ENCODE data around the gene DERA. TPM values are rescaled to one million over a fixed set of nuclear protein-coding genes. Genes with fewer than 3 reads are reported as not detected.
"Not testable (repeated sequence)": the region's sequence is repeated elsewhere in the genome, so short reads cannot be mapped to it uniquely, and the experiment has no call there.

The DERA gene
- total RNA-seq, result 35.3 and 49.7 TPM in 2 replicates

DNA sequence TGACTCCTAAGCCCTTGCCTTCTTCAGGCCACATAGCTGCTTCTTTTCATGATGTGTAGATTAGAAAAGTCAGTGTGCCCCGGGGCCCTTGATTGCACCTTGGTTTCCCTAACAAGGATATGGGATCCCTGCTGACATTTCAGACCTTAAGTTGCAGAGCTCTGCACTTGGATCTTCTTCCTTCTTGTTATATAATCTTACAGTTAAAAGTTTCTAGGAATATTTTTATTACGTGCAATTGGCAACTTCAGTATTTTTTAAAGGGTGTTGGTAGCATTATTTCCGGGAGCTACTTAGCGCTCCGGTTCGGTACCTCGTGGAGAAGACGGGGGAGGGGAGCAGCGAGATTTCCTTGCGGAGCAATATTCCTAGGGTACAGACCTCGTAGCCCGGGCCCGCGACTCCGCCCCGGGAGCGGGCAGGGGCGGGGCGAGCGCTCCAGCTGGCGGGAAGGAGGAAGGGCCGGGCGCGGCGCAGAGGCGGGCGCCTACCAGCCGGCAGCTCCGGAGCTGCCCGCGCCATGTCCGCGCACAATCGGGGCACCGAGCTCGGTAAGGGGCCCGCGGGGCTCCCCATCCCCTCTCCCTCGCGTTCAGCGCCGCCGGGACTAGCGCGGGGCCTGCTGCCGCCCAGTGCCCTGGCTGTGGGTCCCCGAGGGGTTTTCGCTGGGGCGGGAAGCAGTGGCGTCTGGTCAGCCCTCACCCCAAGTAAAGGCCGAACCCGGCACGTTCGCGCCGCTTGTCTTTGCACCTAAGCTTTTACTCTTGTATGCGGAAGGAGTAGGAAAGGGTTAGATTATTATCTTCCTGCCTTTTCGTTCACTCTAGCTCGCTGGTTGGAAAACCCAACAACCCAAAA, at the start of gene DERA:
DERA (plus strand) TSS at position 469 of the 858 bp plus-strand sequence; CDS start at position 521, 52 bp downstream.
- DNase-seq (ENCODE audit: low read depth in 2 of 2), result peak in 1 of 2 donors; percentile 83

DNA sequence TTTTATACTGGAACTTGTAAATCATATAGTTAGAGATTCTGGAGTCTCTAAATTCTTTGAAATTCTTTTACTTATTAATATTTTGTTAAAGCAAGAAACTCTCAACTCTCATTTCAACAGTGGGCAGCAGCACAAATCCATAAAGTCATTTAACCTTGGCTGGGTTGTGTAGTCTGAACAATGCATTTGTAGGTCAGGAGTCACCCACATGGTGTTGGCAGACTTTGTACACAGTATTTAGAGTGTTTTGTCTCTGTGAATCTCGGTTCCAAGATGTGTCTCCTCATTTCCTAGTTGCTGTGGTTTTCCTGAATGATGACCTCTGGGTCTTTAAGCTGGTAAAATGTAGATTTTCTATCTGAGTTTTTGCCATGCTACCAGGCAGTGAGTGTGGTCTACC, 49.7 kb upstream of the DERA start:
- peak in 1 of 2 donors; percentile 35 for DNase-seq (ENCODE audit: low read depth in 2 of 2)

GRCh38 chr12:15862840-15863239, 48.3 kb upstream of the DERA start:
- no peak for DNase-seq (ENCODE audit: low read depth in 2 of 2)

- no peak for DNase-seq (ENCODE audit: low read depth in 2 of 2)
Measured at GRCh38 chr12:15863372-15863771, 47.8 kb upstream of the DERA start.

DNA sequence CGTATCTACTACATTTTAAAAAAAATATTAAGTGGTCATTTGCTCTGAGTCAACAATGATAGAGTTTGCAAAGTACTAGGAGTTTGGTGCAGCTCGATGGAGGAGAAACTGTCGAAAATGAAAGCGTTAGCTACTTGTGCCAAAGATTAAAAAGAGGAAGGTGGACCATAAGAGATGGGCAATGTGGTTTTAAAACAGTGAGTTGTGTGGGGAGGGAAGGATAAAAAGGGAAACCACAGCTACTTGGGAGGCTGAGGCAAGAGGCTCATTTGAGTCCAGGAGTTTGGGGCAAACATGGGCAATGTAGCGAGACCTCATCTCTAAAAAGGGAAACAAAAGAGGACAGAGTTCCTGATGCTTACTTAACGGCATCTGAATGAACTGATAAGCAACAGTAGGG, 47.1 kb upstream of the DERA start:
- DNase-seq (ENCODE audit: low read depth in 2 of 2), result no peak

- DNase-seq (ENCODE audit: low read depth in 2 of 2), result no peak
Measured at GRCh38 chr12:15868186-15868585, 42.9 kb upstream of the DERA start.

DNA sequence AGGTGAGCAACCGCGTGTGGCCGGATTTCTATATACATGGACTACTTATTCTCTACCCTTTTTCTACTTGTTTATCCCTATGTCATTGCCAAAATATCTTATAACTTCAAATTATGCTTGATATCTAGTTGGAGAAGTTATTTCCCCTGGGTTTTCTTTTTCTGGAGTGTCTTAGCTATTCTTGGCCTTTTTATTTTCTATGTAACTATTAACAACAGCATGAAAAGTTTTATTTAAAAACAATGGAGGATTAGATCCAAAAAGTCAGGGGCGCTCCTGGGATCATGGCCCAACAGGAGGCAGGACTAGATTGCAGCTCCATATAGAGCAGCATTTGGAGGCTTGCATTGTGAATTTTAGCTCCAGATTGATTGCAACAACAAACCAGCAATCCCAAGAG, 37.6 kb upstream of the DERA start:
- no peak for DNase-seq (ENCODE audit: low read depth in 2 of 2)

DNA sequence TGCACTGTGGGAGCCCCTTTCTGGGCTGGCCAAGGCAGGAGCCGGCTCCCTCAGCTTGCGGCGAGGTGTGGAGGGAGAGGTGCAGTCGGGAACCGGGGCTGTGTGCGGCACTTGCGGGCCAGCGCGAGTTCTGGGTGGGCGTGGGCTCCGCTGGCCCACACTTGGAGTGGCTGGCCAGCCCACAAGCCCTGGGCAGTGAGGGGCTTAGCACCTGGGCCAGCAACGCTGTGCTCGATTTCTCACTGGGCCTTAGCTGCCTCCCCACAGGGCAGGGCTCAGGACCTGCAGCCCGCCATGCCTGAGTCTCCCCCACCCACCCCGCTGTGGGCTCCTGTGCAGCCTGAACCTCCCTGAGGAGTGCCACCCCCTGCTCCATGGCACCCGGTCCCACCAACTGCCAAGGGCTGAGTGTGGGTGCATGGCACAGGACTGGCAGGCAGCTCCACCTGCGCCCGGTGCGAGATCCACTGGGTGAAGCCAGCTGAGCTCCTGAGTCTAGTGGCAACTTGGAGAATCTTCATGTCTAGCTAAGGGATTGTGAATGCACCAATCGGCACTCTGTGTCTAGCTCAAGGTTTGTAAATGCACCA, 36.5 kb upstream of the DERA start:
- not testable (repeated sequence) for DNase-seq (ENCODE audit: low read depth in 2 of 2)

DNA sequence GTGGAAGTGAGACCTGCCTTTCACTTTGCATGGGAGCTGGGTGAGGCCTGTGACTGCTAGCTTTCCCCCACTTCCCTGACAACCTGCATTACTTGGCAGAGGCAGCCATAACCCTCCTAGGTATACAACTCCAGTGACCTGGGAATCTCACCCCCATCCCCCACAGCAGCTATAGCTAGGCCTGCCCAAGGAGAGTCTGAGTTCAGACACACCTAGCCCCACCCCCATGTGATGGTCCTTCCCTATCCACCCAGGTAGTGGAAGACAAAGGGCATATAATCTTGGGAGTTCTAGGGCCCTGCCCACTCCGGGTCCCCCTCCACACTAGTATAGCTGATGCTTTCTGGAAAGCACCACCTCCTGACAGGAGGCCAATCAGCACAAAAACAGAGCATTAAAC, 35.3 kb upstream of the DERA start:
- DNase-seq (ENCODE audit: low read depth in 2 of 2), result no peak

- no peak for DNase-seq (ENCODE audit: low read depth in 2 of 2)
Measured at GRCh38 chr12:15879413-15879812, 31.7 kb upstream of the DERA start.

- no peak for DNase-seq (ENCODE audit: low read depth in 2 of 2)
Measured at GRCh38 chr12:15880721-15881120, 30.4 kb upstream of the DERA start.

DNA sequence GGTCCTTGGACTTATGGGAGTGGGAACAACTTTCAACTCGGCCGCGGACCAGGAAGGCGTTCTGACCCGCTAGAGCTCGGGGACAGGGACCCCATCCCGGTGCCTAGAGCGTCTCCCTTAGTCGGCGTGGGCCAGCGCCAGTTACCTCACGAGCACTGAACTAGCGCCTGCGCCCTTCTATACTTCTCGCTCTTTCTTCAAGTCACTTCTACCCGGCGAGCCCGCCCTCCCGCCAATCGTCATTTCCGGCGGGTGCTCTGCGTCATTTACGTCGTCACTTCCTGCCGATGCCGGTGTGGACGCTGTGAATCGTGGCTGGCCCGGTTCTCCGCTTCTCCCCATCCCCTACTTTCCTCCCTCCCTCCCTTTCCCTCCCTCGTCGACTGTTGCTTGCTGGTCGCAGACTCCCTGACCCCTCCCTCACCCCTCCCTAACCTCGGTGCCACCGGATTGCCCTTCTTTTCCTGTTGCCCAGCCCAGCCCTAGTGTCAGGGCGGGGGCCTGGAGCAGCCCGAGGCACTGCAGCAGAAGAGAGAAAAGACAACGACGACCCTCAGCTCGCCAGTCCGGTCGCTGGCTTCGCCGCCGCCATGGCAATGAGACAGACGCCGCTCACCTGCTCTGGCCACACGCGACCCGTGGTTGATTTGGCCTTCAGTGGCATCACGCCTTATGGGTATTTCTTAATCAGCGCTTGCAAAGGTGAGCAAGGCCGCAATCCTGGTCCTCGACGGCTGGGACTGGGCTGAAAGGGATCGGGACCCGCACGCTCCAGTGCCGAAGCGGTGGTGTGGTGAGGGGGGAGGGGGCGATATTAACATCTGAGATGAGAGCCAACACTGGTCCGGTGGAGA, 28.8 kb upstream of the DERA start, which contains the start of gene STRAP:
STRAP (plus strand) TSS at position 270 of the 854 bp plus-strand sequence; CDS start at position 591, 321 bp downstream.
- peak; percentile 91 to 98 for DNase-seq (ENCODE audit: low read depth in 2 of 2)

GRCh38 chr12:15883536-15883935, 27.6 kb upstream of the DERA start:
- DNase-seq (ENCODE audit: low read depth in 2 of 2), result peak in 1 of 2 donors; percentile 12

DNA sequence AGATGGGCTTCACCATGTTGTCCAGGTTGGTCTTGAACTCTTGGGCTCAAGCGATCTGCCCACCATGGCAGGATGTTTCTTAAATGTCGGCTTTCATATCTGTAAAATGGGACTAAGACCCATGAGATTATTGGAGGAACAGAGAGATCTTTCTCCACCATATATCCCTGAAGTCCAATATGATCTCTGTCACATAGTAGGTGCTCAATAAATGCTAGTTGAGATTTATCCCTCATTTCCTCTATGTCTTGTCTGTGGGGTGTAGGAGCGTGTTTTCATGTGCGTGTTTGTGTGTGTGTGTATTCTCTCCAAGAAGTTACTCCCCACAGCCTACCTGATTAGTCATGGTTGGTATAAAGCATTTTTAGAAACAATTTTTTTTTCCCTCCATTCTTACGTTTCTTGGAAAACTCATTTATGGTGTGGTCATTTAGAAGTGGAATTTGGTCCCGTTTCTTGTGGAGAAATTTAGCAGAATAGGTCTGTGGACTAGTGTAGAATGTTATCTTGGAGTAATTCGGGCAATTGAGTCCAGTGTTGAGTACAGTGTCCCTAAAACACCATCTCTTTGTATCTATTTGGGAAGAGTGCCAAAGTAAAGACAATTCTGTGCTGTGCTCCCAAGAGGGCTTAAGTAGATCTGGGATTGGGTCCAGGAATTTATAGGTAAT, 24.6 kb upstream of the DERA start:
- peak in 1 of 2 donors; percentile 59 for DNase-seq (ENCODE audit: low read depth in 2 of 2)

DNA sequence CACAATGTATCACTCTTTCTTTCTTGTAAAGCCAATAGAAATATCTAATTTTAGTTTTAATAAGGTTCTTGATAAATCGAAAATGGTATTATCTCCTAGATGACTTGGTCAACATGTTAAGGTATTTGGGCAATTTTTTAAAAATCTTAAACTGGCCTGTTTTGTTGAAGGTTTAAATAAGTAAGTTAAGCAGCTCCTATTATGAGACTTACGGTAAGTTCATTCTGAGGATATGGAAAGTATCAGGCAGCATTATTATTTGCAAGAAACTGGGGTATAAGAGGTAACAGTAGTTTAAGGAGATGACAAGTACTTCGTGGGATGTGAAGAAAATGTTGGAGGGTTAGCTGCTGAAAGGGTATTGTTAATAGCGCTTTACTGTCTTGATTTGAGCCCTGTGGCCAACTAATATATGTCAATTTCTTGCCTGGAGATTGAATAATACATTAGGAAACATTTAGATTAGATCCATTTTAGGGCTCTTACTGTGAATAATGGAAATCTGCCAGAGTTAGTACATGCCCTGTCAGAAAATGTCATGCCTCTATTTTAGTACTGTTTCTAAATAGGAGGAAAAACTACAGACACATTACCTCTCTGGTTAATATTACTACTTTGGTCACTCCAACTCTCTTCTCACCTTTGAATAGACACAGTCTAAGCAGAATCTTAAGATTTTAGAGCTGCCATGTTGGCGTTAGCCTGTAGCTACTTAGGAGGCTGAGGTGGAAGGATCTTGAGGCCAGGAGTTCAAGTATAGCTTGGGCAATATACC, 23.9 kb upstream of the DERA start:
- no peak for DNase-seq (ENCODE audit: low read depth in 2 of 2)

- no peak for DNase-seq (ENCODE audit: low read depth in 2 of 2)
Measured at GRCh38 chr12:15892645-15893259, 18.4 kb upstream of the DERA start.

GRCh38 chr12:15893260-15893659, 17.9 kb upstream of the DERA start:
- no peak for DNase-seq (ENCODE audit: low read depth in 2 of 2)

DNA sequence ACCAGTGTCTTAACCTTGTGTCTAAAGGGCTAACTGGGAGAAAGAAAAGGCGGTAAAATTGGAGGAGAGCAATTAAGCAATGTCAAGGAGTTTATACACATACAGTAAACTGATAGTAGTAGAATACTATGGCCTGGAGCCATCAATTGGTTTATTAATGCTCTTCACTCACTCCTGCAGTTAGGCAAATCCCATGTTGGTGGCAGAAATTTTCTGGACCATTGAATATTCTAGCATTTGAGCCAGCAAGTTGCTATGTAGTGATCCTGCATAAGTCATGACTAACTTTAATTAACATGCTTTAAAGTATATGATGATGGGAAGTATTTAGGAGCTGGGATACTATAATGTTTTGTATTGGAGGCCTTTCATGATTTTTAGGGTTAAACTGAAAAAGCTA, 14.3 kb upstream of the DERA start:
- no peak for DNase-seq (ENCODE audit: low read depth in 2 of 2)

GRCh38 chr12:15897433-15897832, 13.7 kb upstream of the DERA start:
- peak in 1 of 2 donors; percentile 11 for DNase-seq (ENCODE audit: low read depth in 2 of 2)

DNA sequence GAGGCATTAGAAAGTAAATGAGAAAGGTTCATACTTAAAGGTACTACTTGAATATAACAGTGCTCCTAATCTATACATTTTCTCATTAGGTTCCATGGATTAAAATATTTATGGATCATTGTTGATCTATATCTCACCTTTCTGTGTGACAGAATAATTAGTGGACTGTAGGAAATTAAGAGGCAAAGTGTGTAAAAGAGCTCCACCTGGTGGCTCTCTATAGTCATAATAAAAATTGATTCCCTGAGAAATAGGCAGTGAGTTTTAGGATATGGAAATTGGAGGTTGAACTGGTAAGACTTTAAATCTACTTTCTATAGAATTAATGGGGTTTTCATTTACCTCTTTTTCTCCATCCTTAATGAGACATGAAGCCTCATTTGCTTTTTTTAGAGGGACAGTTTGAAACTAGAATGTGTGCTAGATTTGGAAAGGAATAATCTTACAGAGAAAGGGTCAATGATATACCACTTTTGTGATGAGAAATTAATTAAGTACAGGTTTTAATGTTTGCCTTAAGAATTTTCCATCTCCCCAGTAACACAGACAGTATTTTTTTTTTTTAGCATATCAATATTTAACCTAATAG, 11.8 kb upstream of the DERA start:
- DNase-seq (ENCODE audit: low read depth in 2 of 2), result peak in 1 of 2 donors; percentile 46

All from dermis microvascular lymphatic vessel endothelial cell (primary cell).